Measurements from ENCODE around the gene RSF1. TPM values are rescaled to one million over a fixed set of nuclear protein-coding genes. Genes with fewer than 3 reads are reported as not detected.
A peak's percentile ranks its signal among the peaks of the same experiment; 100 is the strongest.

Gene RSF1
- total and polyA plus RNA-seq, 5 experiments from 2014 or later, result 30.6 to 112 (median 33.0) TPM

DNA sequence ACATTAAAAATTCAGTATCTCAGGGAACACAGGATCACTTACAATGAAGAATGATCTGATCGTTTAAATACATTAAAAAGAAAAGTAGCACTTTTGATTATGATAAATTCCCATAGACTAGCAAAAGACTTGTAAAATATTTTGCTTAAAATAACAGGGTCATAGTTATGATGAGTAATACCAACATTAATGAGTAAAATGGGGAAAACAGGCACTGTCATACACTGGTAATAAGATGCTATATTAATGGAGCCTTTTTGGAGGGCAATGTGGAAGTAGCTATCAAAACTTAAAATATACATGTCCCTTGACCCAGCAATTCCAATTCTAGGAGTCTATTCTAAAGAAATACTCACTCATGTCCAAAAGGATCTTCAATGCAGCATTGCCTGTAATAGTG is 121.1 kb downstream of the RSF1 start:
- POLR2A ChIA-PET, result no interaction called here
- Mint-ChIP-seq H3K4me3 (no peak overlapping the region), H3K36me3 (peaks cover 15 to 78% (median 28%) of the 10 kb centered on the region in 3 donors), H3K4me1 (no peaks in the 10 kb centered on the region), H3K9me3 (no peaks in the 10 kb centered on the region), H3K27me3 (no peaks in the 10 kb centered on the region), H3K27ac (no peak overlapping the region)
- ATAC-seq (no peak), DNase-seq (no peak)

DNA sequence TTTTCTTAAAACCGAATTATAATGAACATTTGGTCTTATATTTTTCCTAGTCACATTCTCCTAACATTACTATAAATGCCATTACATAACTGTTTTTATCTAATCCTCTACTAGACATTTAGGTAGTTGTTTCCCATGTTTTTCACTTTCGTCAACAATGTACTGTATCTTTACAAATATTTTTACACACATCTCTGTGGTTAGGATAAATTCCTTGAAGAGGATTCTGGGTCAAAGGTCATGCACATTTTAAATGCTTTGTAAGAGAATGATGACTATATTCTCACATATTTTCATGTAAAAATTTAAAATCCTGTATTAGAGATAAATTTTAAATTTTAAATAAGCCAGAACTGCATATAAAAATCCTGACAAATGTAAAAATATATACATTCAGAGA is 121.6 kb downstream of the RSF1 start:
- Mint-ChIP-seq H3K36me3 (peaks cover 15 to 74% (median 27%) of the 10 kb centered on the region in 3 donors), H3K4me1 (no peaks in the 10 kb centered on the region), H3K4me3 (no peak overlapping the region)

DNA sequence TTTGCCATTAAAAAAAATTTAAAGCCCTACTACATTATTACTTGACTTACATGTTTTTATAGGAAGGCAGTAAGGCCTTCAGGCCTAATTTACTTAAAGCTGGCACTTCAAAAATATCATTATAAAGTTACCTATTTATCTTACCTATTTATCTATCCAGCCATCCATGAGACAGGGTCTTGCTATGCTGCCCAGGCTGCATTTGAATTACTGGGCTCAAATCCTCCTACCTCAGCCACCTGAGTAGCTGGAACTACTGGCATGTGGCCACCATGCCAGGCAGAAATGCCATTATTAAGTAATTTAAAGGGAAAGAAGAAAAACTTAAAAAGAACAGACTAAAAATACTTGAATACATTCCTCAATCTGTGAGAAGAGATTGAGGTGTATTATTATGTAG is 122.7 kb downstream of the RSF1 start:
- Mint-ChIP-seq H3K9me3 (no peaks in the 10 kb centered on the region), H3K4me3 (no peak overlapping the region), H3K27me3 (no peaks in the 10 kb centered on the region), H3K4me1 (no peaks in the 10 kb centered on the region), H3K27ac (peak overlapping the region in 1 of 10 donors; percentile 41), H3K36me3 (peaks cover 15 to 74% (median 30%) of the 10 kb centered on the region in 3 donors)
- ATAC-seq, result no peak
- no peak for DNase-seq
- POLR2A ChIA-PET, result no interaction called here

More for the DNA sequence above, 121.6 kb downstream of the RSF1 start:
- no peak overlapping the region for H3K27ac Mint-ChIP-seq
- H3K27me3 Mint-ChIP-seq, result no peaks in the 10 kb centered on the region
- no peak for DNase-seq
- H3K9me3 Mint-ChIP-seq, result no peaks in the 10 kb centered on the region
- POLR2A ChIA-PET, result no interaction called here
- no peak for ATAC-seq

DNA sequence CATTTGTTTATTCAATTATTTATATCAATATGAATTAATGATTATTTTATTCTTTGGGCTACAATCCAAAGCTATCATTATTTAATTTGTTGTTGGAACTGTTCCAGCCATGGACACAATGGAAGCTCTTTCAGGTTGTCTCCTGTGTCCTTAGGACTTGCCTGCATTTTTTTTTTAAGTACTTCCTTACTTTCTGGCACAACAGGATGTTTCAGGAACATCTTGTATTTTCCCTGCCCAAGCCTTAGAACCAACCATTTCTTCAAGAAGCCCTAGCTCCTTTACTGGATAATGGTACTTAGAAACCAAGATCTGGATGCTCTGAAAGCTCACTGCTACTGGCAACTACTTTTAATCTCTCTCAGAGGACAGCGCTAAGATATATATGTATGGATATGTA is 125.1 kb downstream of the RSF1 start:
- Mint-ChIP-seq H3K27me3 (no peaks in the 10 kb centered on the region), H3K4me1 (no peaks in the 10 kb centered on the region), H3K9me3 (no peaks in the 10 kb centered on the region), H3K27ac (peak overlapping the region in 2 of 10 donors; percentile 10 to 11), H3K36me3 (peaks cover 0 to 77% (median 32%) of the 10 kb centered on the region in 3 donors), H3K4me3 (no peak overlapping the region)
- ATAC-seq (no peak), DNase-seq (no peak)
- POLR2A ChIA-PET, result no interaction called here

DNA sequence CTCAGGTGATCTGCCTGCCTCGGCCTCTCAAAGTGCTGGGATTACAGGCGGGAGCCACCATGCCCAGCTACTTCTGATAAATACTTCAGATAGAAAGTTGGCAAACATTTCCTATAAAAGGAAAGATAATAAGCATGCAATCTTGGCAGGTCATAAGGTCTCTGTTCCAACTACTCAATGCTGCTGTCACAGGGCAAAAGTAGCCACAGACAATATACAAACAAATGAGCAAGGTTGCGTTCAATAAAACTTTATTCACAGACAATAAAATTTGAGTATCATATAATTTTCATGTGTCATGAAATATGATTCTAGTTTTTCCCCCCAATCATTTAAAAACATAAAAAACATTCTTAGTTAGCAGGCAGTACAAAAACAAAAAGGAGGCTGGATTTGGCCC is 129.9 kb downstream of the RSF1 start:
- no peak for DNase-seq
- POLR2A ChIA-PET, result no interaction called here
- Mint-ChIP-seq H3K36me3 (peaks cover 0 to 82% (median 18%) of the 10 kb centered on the region in 3 donors), H3K27ac (peak overlapping the region in 1 of 10 donors; percentile 84), H3K4me1 (no peaks in the 10 kb centered on the region), H3K9me3 (no peaks in the 10 kb centered on the region), H3K4me3 (no peak overlapping the region), H3K27me3 (no peaks in the 10 kb centered on the region)
- ATAC-seq, result no peak

DNA sequence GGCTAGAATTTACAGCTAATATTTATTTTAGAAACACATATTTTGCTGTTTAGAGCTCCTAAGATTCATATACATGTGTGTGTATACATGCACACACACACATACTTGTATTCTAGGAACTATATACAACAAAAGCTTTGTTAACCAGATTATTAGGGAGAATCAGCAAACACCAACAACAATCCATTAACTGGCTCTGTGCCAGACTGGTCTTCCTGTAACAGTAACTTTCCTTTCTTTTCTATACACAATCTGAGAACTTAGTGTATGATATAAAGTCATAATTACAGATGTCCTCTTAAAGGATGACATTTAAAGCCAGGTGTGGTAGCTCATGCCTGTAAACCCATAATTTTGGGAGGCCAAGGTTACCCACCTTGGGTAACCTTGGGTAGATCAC is 133.4 kb downstream of the RSF1 start:
- POLR2A ChIA-PET, result no interaction called here
- no peaks in the 10 kb centered on the region for H3K27me3 Mint-ChIP-seq
- peaks cover 0 to 3% (median under 1%) of the 10 kb centered on the region in 4 donors for H3K4me1 Mint-ChIP-seq
- H3K27ac Mint-ChIP-seq, result peak overlapping the region in 2 of 10 donors; percentile 57 to 66
- H3K36me3 Mint-ChIP-seq, result peaks cover 3 to 89% (median 29%) of the 10 kb centered on the region in 3 donors
- H3K4me3 Mint-ChIP-seq, result no peak overlapping the region
- DNase-seq (no peak), ATAC-seq (no peak)
- H3K9me3 Mint-ChIP-seq, result no peaks in the 10 kb centered on the region

DNA sequence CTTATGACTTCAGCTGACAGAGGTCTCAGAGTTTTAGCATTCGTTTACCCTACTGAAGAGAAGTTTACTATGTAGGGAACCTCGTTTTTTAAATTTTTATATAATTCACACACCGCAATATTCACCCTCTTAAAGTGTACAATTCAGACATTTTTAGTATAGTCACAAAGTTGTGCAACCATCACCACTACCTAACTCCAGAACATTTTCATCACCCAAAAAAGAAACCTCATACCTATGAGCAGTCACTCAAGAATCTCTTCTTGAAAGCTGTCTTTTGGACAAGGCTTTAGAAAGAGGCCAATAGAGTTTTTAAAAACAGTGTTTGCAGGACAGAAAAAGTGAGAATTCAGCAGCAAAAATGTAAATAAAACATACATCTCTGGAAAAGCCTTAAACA is 143.4 kb downstream of the RSF1 start:
- POLR2A ChIA-PET, result no interaction called here

DNA sequence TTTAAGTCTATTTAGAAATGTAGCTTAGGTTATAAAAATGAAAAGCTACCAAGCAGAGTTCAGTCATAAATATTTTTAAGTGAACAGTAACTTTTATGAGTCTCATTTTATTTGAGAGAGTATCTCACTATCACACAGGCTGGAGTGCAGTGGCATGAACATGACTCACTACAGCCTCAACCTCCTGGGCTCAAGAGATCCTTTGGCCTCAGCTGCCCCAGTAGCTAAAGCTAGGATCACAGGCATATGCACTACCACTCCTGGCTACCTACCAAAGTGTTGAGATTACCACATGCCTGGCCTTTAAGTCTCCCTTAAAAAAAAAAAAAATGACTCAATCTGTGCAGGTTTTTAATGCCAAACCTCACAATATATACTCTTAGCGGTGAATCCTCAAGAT is 148.3 kb downstream of the RSF1 start:
- ATAC-seq (no peak), DNase-seq (no peak)
- POLR2A ChIA-PET, result no interaction called here
- peak overlapping the region in 1 of 10 donors; percentile 16 for H3K27ac Mint-ChIP-seq
- H3K4me1 Mint-ChIP-seq, result peaks cover 0 to 3% (median 0%) of the 10 kb centered on the region in 4 donors
- no peaks in the 10 kb centered on the region for H3K9me3 Mint-ChIP-seq
- H3K27me3 Mint-ChIP-seq, result no peaks in the 10 kb centered on the region
- peaks cover 23 to 93% (median 50%) of the 10 kb centered on the region in 3 donors for H3K36me3 Mint-ChIP-seq
- H3K4me3 Mint-ChIP-seq, result no peak overlapping the region

More for the DNA sequence above, 143.4 kb downstream of the RSF1 start:
- Mint-ChIP-seq H3K4me1 (peaks cover 0 to 5% (median 0%) of the 10 kb centered on the region in 4 donors), H3K27me3 (no peaks in the 10 kb centered on the region), H3K36me3 (peaks cover 22 to 89% (median 47%) of the 10 kb centered on the region in 3 donors), H3K9me3 (no peaks in the 10 kb centered on the region), H3K27ac (peak overlapping the region in 1 of 10 donors; percentile 11), H3K4me3 (no peak overlapping the region)
- no peak for ATAC-seq
- no peak for DNase-seq

DNA sequence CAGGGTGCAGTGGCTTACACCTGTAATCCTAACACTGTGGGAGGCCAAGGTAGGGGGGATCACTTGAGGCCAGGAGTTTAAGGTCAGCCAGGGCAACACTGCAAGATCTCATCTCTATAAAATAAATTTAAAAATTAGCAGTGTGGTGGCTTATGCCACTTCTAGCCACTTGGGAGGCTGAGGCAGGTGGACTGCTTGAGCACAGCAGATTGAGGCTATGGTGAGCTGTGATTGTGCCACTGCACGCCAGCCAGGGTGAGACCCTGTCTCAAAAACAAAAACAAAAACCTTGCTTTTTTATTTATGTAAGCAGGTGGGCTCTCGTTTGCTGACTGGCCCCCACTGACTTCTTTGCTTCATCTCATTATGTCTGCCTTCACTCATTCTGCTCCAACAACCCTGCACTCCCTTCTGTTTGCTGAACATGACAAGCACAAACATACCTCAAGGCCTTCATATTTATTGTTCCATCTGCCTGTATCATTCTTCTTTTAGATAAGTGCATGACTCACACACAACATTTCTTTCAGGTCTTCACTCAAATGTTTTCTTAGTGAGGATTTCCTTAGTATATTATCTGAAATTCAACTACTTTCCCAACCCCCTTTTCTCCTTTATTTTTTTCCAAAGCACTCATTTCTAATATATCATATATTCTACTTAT is 150.5 kb downstream of the RSF1 start:
- Mint-ChIP-seq H3K9me3 (no peaks in the 10 kb centered on the region), H3K27ac (peak overlapping the region in 3 of 10 donors; percentile 3 to 66 (median 28)), H3K36me3 (peaks cover 9 to 93% (median 37%) of the 10 kb centered on the region in 3 donors), H3K27me3 (no peaks in the 10 kb centered on the region), H3K4me1 (peaks cover 0 to under 1% (median 0%) of the 10 kb centered on the region in 4 donors), H3K4me3 (no peak overlapping the region)
- ATAC-seq (no peak), DNase-seq (no peak)
- POLR2A ChIA-PET, result interaction anchor here (0.5 kb wide), 1 partner anchor 409 kb away, joined by 3 read pairs; no protein-coding TSS in a partner anchor

DNA sequence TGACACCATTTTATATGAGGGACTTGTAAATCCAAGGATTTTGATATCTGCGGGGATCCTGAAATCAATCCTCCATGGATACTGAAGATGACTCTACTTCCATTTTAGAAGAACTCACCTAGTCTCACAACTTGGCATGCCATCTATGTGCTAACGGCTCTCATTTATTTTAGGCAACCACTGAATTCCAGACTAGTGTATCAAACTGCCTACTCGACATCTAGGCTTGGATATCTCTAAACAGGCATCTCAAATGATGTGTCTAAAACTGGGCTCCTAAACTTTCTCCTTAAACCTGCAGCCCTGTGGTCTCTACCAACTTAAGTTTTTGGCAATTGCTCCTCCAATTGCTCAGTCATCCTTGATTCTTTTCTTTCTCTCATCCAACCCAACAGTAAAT is 151.8 kb downstream of the RSF1 start:
- ATAC-seq, result no peak
- H3K27ac Mint-ChIP-seq, result peak overlapping the region in 3 of 10 donors; percentile 11 to 18 (median 16)

DNA sequence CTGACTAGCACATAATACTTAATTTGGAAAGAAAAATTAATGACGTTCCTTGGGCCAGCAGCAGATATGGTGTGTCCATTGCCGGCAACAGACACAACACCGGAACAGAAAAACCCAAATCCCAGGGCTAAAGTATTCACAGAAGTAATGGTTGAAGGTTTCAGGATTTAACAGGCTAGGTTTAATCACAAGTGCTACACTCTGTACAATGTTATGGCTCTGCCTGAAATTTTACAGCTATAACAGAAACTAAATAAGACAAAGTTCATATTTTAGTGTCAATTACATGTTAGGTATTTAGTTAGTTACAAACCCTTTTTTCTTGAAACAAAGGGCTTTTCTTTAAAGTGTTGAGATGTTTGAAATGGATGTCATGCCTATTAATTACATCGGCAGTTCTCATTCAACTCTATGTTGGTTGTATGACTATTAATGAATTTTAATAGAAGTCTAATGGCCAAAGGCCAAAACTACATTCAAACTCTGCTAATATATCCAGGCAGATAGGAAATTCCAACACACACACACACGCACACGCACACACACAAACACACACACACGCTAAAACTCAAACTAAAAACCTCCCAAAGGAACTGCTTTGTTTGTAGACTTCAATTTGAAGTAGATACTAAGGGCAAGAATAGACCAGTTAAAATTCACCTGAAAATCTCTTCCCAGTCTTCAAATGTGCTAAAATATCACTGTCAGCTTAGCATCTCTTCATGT is 155.1 kb downstream of the RSF1 start:
- Mint-ChIP-seq H3K36me3 (peaks cover 7 to 57% (median 18%) of the 10 kb centered on the region in 3 donors), H3K27me3 (no peaks in the 10 kb centered on the region), H3K27ac (peak overlapping the region in 3 of 10 donors; percentile 15 to 63 (median 33)), H3K4me1 (peaks cover 0 to 11% (median 0%) of the 10 kb centered on the region in 4 donors), H3K4me3 (no peak overlapping the region), H3K9me3 (no peaks in the 10 kb centered on the region)
- DNase-seq (no peak), ATAC-seq (no peak)
- POLR2A ChIA-PET, result no interaction called here

More for the DNA sequence above, 151.8 kb downstream of the RSF1 start:
- Mint-ChIP-seq H3K4me3 (no peak overlapping the region), H3K36me3 (peaks cover 7 to 86% (median 30%) of the 10 kb centered on the region in 3 donors), H3K27me3 (no peaks in the 10 kb centered on the region), H3K4me1 (no peaks in the 10 kb centered on the region), H3K9me3 (no peaks in the 10 kb centered on the region)
- POLR2A ChIA-PET, result no interaction called here
- no peak for DNase-seq

DNA sequence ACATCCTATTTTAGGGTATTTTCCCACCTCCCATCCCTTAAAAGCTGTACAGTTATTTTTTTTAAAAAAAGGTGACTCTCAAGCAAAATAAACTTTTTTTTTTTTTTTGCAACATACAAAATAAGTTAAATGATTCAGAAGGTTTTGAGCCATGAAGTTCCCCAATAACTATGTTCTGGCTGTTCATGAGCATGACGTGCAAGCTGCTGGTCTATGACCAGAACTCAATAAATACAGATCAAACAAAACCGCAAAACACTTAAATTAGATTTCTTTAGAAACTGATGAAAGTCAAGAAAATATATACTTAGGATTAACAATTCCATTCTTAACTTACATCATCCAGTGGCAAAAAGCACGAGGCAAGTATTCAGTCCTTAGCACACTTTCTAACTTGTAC is 158.9 kb downstream of the RSF1 start:
- Mint-ChIP-seq H3K27ac (no peak overlapping the region), H3K36me3 (peaks cover 0 to 25% (median 3%) of the 10 kb centered on the region in 3 donors), H3K9me3 (no peaks in the 10 kb centered on the region), H3K27me3 (no peaks in the 10 kb centered on the region), H3K4me1 (peaks cover 0 to 11% (median 0%) of the 10 kb centered on the region in 4 donors), H3K4me3 (no peak overlapping the region)
- DNase-seq (no peak), ATAC-seq (no peak)
- POLR2A ChIA-PET, result no interaction called here

DNA sequence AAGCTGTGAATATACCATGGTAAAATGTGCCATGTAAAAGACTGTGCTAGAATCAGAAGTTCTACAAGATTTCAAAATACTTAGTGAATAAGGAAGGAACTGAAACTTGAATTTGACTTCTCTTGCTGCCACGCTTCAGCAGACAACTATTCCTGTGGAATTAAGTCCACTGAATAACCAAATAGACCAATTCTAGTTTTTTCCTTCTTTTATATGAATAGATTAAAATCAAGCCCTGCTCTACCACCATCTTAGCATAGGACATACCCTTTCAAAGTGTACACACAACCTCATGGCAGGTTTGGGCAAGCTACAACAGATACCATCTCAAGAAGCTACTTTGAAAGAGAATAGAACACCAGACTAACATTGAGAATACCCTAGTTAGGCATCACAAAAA is 159.6 kb downstream of the RSF1 start:
- POLR2A ChIA-PET, result no interaction called here
- DNase-seq (no peak), ATAC-seq (no peak)
- Mint-ChIP-seq H3K27me3 (no peaks in the 10 kb centered on the region), H3K4me1 (peaks cover 0 to 11% (median 0%) of the 10 kb centered on the region in 4 donors), H3K27ac (no peak overlapping the region), H3K9me3 (no peaks in the 10 kb centered on the region), H3K4me3 (no peak overlapping the region), H3K36me3 (peaks cover 0 to 18% (median 3%) of the 10 kb centered on the region in 3 donors)

Data from naive thymus-derived CD8-positive, alpha-beta T cell (primary cell).